Mesothelial cell of epicardium (in vitro differentiated cells): ENCODE measurements around the gene TLCD5. TPM values are rescaled to one million over a fixed set of nuclear protein-coding genes. Genes with fewer than 3 reads are reported as not detected.

ENCODE experiments used
- DNase-seq, 2 experiments: peaks; one replicate each; pipeline ENCODE4 v3.0.0; 2021; ENCODE audit warnings: low spot score in 2 of 2; ENCODE audit not compliant: unreplicated experiment in 2 of 2
- H3K27ac Mint-ChIP-seq: 2 replicates; pipeline ENCODE4 v1.8.0; 2021; ENCODE audit warnings: mixed read lengths
- H3K27me3 Mint-ChIP-seq: 2 replicates; pipeline ENCODE4 v1.8.0; 2021; ENCODE audit warnings: low read depth, mixed read lengths
- H3K36me3 Mint-ChIP-seq: 2 replicates; pipeline ENCODE4 v1.8.0; 2021; ENCODE audit warnings: mixed read lengths
- H3K4me1 Mint-ChIP-seq: 2 replicates; pipeline ENCODE4 v1.8.0; 2021; ENCODE audit warnings: mixed read lengths
- H3K4me3 Mint-ChIP-seq: 2 replicates; pipeline ENCODE4 v1.8.0; 2021; ENCODE audit warnings: mild to moderate bottlenecking, moderate library complexity, mixed read lengths
- H3K9me3 Mint-ChIP-seq: 2 replicates; pipeline ENCODE4 v1.8.0; 2021; ENCODE audit warnings: mixed read lengths
- CTCF ChIP-seq: fragments of 200-600 bp; sonication (generic); IDR thresholded peaks from one replicate; pipeline ENCODE4 v1.5.0; 2021; ENCODE audit warnings: antibody characterized with exemption; ENCODE audit not compliant: unreplicated experiment
- total RNA-seq: library from RNA; stranded (reverse); gene quantifications from 3 replicates; pipeline ENCODE4 v1.2.1, GENCODE V29; 2021

Gene TLCD5
- 15.3 to 15.7 TPM (median 15.6 TPM) in 3 replicates for total RNA-seq

DNA sequence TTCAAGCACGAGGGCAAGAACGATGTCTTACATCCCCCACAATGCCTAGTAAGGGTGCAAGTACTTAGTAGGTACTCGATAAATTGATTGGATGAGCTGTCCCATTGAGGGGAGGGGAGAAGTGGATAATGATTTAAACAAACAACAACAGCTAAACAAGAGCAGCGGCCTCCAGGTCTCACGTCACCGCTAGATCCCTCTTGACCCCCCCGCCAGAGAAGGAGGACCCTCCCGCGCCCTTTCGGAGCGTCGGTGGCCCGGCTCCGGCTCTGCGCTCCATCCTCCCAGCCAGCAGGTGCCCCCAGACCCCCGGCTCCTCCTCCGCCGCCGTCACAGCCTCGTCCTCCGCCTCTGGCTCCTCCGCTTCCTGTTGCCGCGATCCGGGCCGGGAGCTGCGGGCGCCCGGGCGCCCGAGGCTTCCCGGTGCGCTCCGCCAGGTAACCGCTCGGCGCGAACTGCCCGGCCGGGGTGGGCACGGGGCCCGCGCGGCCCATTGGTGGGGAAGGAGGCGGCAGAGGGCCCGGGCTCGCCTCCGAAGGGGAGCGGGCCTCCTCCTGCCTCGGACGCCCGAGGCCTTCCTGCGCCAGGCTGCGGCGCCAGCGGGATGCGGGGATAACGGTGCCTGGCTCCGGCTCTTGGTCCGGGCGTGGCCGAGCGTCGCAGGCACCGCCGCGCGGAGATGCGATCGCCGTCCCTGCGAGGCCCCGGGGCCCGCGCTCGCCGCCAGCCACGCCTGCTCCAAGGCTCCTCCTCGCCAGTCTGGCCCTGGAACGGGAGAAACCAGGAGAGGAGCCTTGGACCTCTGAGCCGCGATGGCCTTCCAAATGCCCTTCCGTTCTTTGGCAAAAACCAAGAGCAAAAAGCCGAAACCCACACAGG lies at the start of gene TLCD5:
Gene TLCD5 (plus strand): TSS at position 368 of the 879 bp plus-strand sequence. CDS start 2,143 bp downstream, outside the sequence.
- H3K27ac Mint-ChIP-seq, result peak within 1 kb of the TSS; percentile 96
- H3K4me1 Mint-ChIP-seq, result peaks cover 29% of the 10 kb centered on the region
- peak within 1 kb of the TSS; percentile 79 for H3K4me3 Mint-ChIP-seq
- H3K9me3 Mint-ChIP-seq, result no peaks in the 10 kb centered on the region
- peaks cover 6% of the 10 kb centered on the region for H3K36me3 Mint-ChIP-seq
- TF ChIP-seq CTCF, result no peak
- DNase-seq, result peak; percentile 56 to 80
- no peaks in the 10 kb centered on the region for H3K27me3 Mint-ChIP-seq

DNA sequence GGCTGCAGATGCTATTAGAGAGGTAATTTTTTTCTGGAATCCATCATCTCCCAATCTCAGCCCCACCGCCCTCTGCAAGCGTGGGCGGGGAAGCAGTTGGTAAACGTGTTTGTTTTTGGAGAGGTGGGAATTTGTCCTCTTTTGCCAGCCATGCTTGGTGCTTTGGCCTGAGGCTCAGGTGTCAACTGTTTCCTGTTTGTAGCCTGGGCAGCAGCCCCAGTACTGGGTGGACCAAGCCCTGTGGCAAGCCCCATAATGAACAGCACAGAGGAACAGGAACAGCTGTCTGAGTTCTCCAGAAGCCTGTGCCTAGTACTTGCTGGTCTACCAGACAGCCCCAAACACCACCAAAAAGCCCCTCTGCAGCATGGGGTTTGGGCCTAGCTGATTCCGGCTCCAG lies 45.6 kb upstream of the TLCD5 start:
- H3K4me3 Mint-ChIP-seq, result no peak overlapping the region
- peaks cover 4% of the 10 kb centered on the region for H3K27me3 Mint-ChIP-seq
- DNase-seq, result no peak
- TF ChIP-seq CTCF, result no peak
- no peaks in the 10 kb centered on the region for H3K9me3 Mint-ChIP-seq
- H3K36me3 Mint-ChIP-seq, result no peaks in the 10 kb centered on the region
- no peak overlapping the region for H3K27ac Mint-ChIP-seq
- H3K4me1 Mint-ChIP-seq, result peaks cover 13% of the 10 kb centered on the region

GRCh38 chr11:120280600-120281051 lies 44.5 kb upstream of the TLCD5 start:
- TF ChIP-seq CTCF, result no peak
- Mint-ChIP-seq H3K36me3 (no peaks in the 10 kb centered on the region), H3K27me3 (peaks cover 2% of the 10 kb centered on the region), H3K9me3 (no peaks in the 10 kb centered on the region), H3K4me1 (peaks cover 13% of the 10 kb centered on the region), H3K4me3 (no peak overlapping the region), H3K27ac (no peak overlapping the region)
- no peak for DNase-seq

DNA sequence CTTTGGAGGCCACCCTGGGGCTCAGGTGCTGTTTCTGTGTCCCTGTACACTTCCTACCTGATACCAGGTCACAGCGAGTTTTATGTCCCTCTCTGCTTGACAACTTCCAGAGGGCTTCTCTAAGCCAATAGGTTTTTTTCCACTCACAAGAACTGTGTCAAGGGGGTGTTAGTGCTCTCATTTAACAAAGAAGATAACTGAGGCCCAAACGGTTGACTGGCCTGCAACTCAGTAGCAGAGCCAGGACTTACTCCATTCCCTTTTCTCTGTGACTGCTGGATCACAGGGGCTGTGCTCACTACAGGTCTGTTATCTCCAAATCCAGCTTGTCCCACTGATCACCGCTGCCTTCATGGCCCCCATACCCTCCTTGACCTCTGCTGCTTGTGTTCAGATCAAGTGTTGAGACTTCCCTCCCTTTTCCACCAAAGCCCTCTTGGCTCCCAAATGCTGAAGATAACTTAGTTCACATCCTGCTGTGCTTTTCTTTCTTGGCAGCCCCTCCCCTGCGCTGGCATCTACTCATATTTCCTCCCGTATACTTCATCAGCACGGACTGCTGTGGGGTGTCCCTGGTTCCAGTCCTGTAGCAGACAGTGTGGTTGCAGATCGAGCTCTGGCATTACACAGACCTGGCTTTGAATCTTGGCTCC lies 43.8 kb upstream of the TLCD5 start:
- no peaks in the 10 kb centered on the region for H3K9me3 Mint-ChIP-seq
- H3K4me1 Mint-ChIP-seq, result peaks cover 13% of the 10 kb centered on the region
- no peaks in the 10 kb centered on the region for H3K36me3 Mint-ChIP-seq
- TF ChIP-seq CTCF, result no peak
- H3K27ac Mint-ChIP-seq, result no peak overlapping the region
- H3K27me3 Mint-ChIP-seq, result no peaks in the 10 kb centered on the region
- DNase-seq, result no peak
- H3K4me3 Mint-ChIP-seq, result no peak overlapping the region

- no peak for TF ChIP-seq CTCF
- no peak overlapping the region for H3K27ac Mint-ChIP-seq
- no peak for DNase-seq
- H3K4me1 Mint-ChIP-seq, result peaks cover 13% of the 10 kb centered on the region
- H3K4me3 Mint-ChIP-seq, result no peak overlapping the region
- H3K36me3 Mint-ChIP-seq, result no peaks in the 10 kb centered on the region
- H3K9me3 Mint-ChIP-seq, result no peaks in the 10 kb centered on the region
- H3K27me3 Mint-ChIP-seq, result no peaks in the 10 kb centered on the region
Observed at GRCh38 chr11:120283124-120283523, 42.0 kb upstream of the TLCD5 start.
